HEK293 (cell line): Measurements from ENCODE around the gene ADCY1.

ENCODE experiments used
- CTCF ChIA-PET: fragments of 350-600 bp; formaldehyde crosslinking; extraction: SDS; loops from one replicate; lab custom pipeline; 2021; ENCODE audit warnings: antibody characterized with exemption; lab: Yijun Ruan, JAX
- POLR2A ChIA-PET: fragments of 300-600 bp; formaldehyde crosslinking; extraction: SDS; loops from one replicate; lab custom pipeline; 2020; ENCODE audit warnings: antibody characterized with exemption, inconsistent platforms; lab: Yijun Ruan, JAX
- H3K27ac ChIP-seq: fragments of 200-500 bp; sonication (Bioruptor generic); 2 replicates; pipeline ENCODE4 v1.5.1; 2014; ENCODE audit warnings: low read depth, low read length, control low read depth, inconsistent platforms; ENCODE audit errors: extremely low read depth
- H3K36me3 ChIP-seq, 2 experiments: fragments of 200-500 bp in 1 of 2; sonication (Bioruptor generic) in 1 of 2; 1 replicate in 1 of 2; 2 replicates in 1 of 2; pipeline ENCODE4 v1.5.1; 2014 to 2017; ENCODE audit warnings: inconsistent platforms in 2 of 2, low read length in 2 of 2; ENCODE audit not compliant: control insufficient read depth in 2 of 2, insufficient read depth in 1 of 2
- H3K4me1 ChIP-seq: fragments of 200-500 bp; sonication (Bioruptor generic); 2 replicates; pipeline ENCODE4 v1.5.1; 2014; ENCODE audit warnings: mild to moderate bottlenecking, low read length, inconsistent platforms; ENCODE audit not compliant: control insufficient read depth, insufficient read depth
- H3K4me3 ChIP-seq: 2 replicates; pipeline ENCODE4 v1.5.1; 2011; ENCODE audit warnings: low read depth, mild to moderate bottlenecking, control low read depth, low read length, moderate library complexity
- H3K9me3 ChIP-seq: fragments of 200-500 bp; sonication (Bioruptor generic); 2 replicates; pipeline ENCODE4 v1.5.1; 2014; ENCODE audit warnings: low read depth, low read length, inconsistent platforms; ENCODE audit not compliant: control insufficient read depth, insufficient read depth
- GLIS2 ChIP-seq: fragments of 450-650 bp; formaldehyde crosslinking; IDR thresholded peaks from 2 replicates; pipeline ENCODE4 v1.5.1; 2016; ENCODE audit warnings: missing biosample characterization, missing genetic modification characterization
- HIC1 ChIP-seq: fragments of 450-650 bp; formaldehyde crosslinking; IDR thresholded peaks from 2 replicates; pipeline ENCODE4 v1.5.1; 2016; ENCODE audit warnings: missing biosample characterization, missing genetic modification characterization
- HOXA7 ChIP-seq: sonication (generic); formaldehyde crosslinking; IDR thresholded peaks from 2 replicates; pipeline ENCODE4 v1.8.1; 2022; ENCODE audit warnings: missing genetic modification reagents, borderline replicate concordance
- REPIN1 ChIP-seq: fragments of 450-650 bp; formaldehyde crosslinking; IDR thresholded peaks from 2 replicates; pipeline ENCODE4 v1.5.1; 2017; ENCODE audit warnings: missing biosample characterization, missing genetic modification characterization, low read depth
- SCRT2 ChIP-seq: fragments of 450-650 bp; formaldehyde crosslinking; IDR thresholded peaks from 2 replicates; pipeline ENCODE4 v1.5.1; 2016; ENCODE audit warnings: missing biosample characterization, missing genetic modification characterization
- YY1 ChIP-seq: fragments of 450-650 bp; formaldehyde crosslinking; IDR thresholded peaks from 2 replicates; pipeline ENCODE4 v1.5.1; 2018; ENCODE audit warnings: missing biosample characterization, missing genetic modification characterization
- YY2 ChIP-seq: fragments of 450-650 bp; formaldehyde crosslinking; IDR thresholded peaks from 2 replicates; pipeline ENCODE4 v1.5.1; 2016; ENCODE audit warnings: missing biosample characterization, missing genetic modification characterization
- ZFP3 ChIP-seq: fragments of 450-650 bp; formaldehyde crosslinking; IDR thresholded peaks from 2 replicates; pipeline ENCODE4 v1.5.1; 2016; ENCODE audit warnings: low read depth, missing biosample characterization, missing genetic modification characterization
- ZNF155 ChIP-seq: fragments of 450-650 bp; formaldehyde crosslinking; IDR thresholded peaks from 2 replicates; pipeline ENCODE4 v1.5.1; 2016; ENCODE audit warnings: missing biosample characterization, missing genetic modification characterization
- ZNF19 ChIP-seq: fragments of 450-650 bp; formaldehyde crosslinking; IDR thresholded peaks from 2 replicates; pipeline ENCODE4; 2016; ENCODE audit warnings: missing biosample characterization, missing genetic modification characterization, low read depth
- ZNF248 ChIP-seq: fragments of 450-650 bp; formaldehyde crosslinking; IDR thresholded peaks from 2 replicates; pipeline ENCODE4 v1.5.1; 2017; ENCODE audit warnings: missing biosample characterization, missing genetic modification characterization
- ZNF292 ChIP-seq: fragments of 450-650 bp; formaldehyde crosslinking; IDR thresholded peaks from 2 replicates; pipeline ENCODE4 v1.5.1; 2016; ENCODE audit warnings: low read depth, missing biosample characterization, missing genetic modification characterization, borderline replicate concordance
- ZNF341 ChIP-seq: fragments of 450-650 bp; formaldehyde crosslinking; IDR thresholded peaks from 2 replicates; pipeline ENCODE4; 2016; ENCODE audit warnings: low read depth, missing biosample characterization, missing genetic modification characterization
- ZNF529 ChIP-seq: fragments of 450-650 bp; formaldehyde crosslinking; IDR thresholded peaks from 2 replicates; pipeline ENCODE4 v1.5.1; 2017; ENCODE audit warnings: missing genetic modification characterization, missing biosample characterization; ENCODE audit not compliant: insufficient replicate concordance
- ZNF560 ChIP-seq: fragments of 450-650 bp; formaldehyde crosslinking; IDR thresholded peaks from 2 replicates; pipeline ENCODE4 v1.5.1; 2017; ENCODE audit warnings: missing biosample characterization, missing genetic modification characterization, borderline replicate concordance
- ZNF776 ChIP-seq: fragments of 450-650 bp; formaldehyde crosslinking; IDR thresholded peaks from 2 replicates; pipeline ENCODE4 v1.5.0; 2017; ENCODE audit warnings: missing biosample characterization, missing genetic modification characterization, borderline replicate concordance

The ADCY1 gene

GRCh38 chr7:45599851-45600706 is 25.9 kb downstream of the ADCY1 start:
- CTCF ChIA-PET: interaction anchor here (0.7 kb wide), 1 partner anchor 446 kb away, joined by 3 read pairs; no protein-coding TSS in a partner anchor
- Histone ChIP-seq H3K9me3 (no peaks in the 10 kb centered on the region), H3K36me3 (no peaks in the 10 kb centered on the region), H3K4me3 (no peak overlapping the region), H3K4me1 (no peaks in the 10 kb centered on the region), H3K27ac (no peak overlapping the region)
- TF ChIP-seq ZNF248 (tag by site-specific recombination): no peak
- TF ChIP-seq YY1: no peak
- no peak for TF ChIP-seq GLIS2 (tag by site-specific recombination)
- POLR2A ChIA-PET: no interaction called here

- no peak overlapping the region for H3K27ac ChIP-seq
- H3K9me3 ChIP-seq: no peaks in the 10 kb centered on the region
- H3K4me3 ChIP-seq: no peak overlapping the region
- CTCF ChIA-PET: interaction anchor here (1.3 kb wide), 1 partner anchor 62 kb away, joined by 4 read pairs; no protein-coding TSS in a partner anchor
- no peaks in the 10 kb centered on the region for H3K4me1 ChIP-seq
- TF ChIP-seq ZNF292 (tag by site-specific recombination) (no peak), ZNF560 (no peak), REPIN1 (tag by site-specific recombination) (no peak), ZNF529 (tag by site-specific recombination) (no peak), SCRT2 (tag by site-specific recombination) (no peak), ZNF19 (tag by site-specific recombination) (no peak)
- POLR2A ChIA-PET: no interaction called here
- no peaks in the 10 kb centered on the region for H3K36me3 ChIP-seq
Observed at GRCh38 chr7:45601094-45601493, 26.9 kb downstream of the ADCY1 start.

GRCh38 chr7:45601816-45602540 is 27.8 kb downstream of the ADCY1 start:
- no peak overlapping the region for H3K4me3 ChIP-seq
- ChIA-PET CTCF (interaction anchor here (1.3 kb wide), 1 partner anchor 62 kb away, joined by 4 read pairs; no protein-coding TSS in a partner anchor), POLR2A (no interaction called here)
- TF ChIP-seq HOXA7 (CRISPR knock-in tag) (no peak), ZNF776 (tag by site-specific recombination) (no peak), ZNF341 (tag by site-specific recombination) (no peak), YY2 (tag by site-specific recombination) (no peak), ZNF155 (tag by site-specific recombination) (no peak), ZFP3 (tag by site-specific recombination) (peak; percentile 59), HIC1 (tag by site-specific recombination) (no peak)
- H3K4me1 ChIP-seq: no peaks in the 10 kb centered on the region
- H3K27ac ChIP-seq: no peak overlapping the region
- H3K36me3 ChIP-seq: no peaks in the 10 kb centered on the region
- H3K9me3 ChIP-seq: no peaks in the 10 kb centered on the region
